ENCODE measurements around the gene PYGL. TPM values are rescaled to one million over a fixed set of nuclear protein-coding genes. Genes with fewer than 3 reads are reported as not detected.

Gene PYGL
- total RNA-seq, 1 donor from 2014 or later: 63.0 TPM

DNA sequence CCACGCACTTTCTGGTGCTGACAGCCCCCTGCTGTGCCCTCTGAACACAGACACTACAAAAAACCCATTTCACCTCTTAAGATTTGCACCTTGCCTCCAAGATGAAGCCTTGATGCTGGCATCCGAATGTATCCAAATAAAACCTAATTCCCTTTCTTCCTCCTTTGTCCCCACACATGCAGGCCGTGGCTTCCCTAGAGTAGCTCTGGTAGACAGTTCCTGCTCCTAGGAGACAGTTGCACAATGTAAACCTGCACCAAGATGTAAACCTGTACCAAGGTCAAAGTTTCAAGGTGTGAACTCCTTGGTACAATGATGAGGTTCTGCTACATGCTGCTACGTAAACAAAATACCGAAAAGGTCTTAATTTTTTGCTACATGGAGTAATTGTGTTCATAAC is 73.1 kb downstream of the PYGL start:
- no peak overlapping the region for H3K4me3 Mint-ChIP-seq

DNA sequence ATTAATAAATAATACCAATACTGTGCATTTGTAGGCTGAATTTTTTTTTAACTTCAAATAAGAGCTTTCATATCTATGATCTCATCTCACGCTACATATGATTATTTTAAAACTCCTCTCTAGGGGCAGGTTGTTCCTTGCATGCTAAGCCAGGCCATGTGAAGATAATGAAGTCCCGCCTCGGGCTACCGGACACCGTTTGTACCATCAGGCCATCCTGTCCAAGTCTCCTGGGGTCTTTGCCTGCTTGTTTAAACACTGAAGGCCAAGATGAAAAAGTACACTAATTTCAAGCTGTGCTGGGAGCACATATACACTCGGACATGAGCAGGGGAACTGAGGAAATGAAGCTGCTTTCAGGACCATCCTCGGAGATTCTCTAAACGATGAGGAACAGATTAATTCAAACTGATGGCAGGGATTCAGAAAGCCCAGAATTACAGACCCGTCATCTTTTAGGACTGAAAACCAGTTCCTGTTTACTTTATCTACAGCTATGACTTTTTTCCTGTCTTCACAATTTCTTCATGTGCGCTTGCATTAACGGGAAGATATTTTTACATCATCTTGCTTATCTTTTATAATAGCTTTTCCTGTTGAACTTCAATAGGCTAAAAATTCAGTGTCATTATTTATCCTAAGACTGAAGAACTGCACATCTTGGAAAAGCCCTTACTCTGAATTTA is 78.7 kb downstream of the PYGL start:
- Histone ChIP-seq H3K27ac (no peak overlapping the region), H3K4me1 (peaks cover 4% of the 10 kb centered on the region), H4K20me1 (ENCODE audit: low read depth) (no peaks in the 10 kb centered on the region), H3K79me2 (ENCODE audit: low read depth) (no peaks in the 10 kb centered on the region), H3F3A (ENCODE audit: low read depth) (no peaks in the 10 kb centered on the region), H3K4me2 (no peak overlapping the region), H3K4me3 (no peak overlapping the region), H3K9me3 (ENCODE audit: low read depth) (no peaks in the 10 kb centered on the region), H3K9ac (no peak overlapping the region), H2AFZ (replicated peaks) (no peak overlapping the region), H3K36me3 (no peaks in the 10 kb centered on the region), H3K27me3 (peaks cover 7% of the 10 kb centered on the region)
- H3K4me3 Mint-ChIP-seq: no peak overlapping the region
- H3K27ac Mint-ChIP-seq: no peak overlapping the region
- H3K36me3 Mint-ChIP-seq: no peaks in the 10 kb centered on the region
- peaks cover 26% of the 10 kb centered on the region for H3K4me1 Mint-ChIP-seq
- peaks cover 2% of the 10 kb centered on the region for H3K9me3 Mint-ChIP-seq
- peaks cover 2% of the 10 kb centered on the region for H3K27me3 Mint-ChIP-seq (ENCODE audit: insufficient read depth, low read depth)
- TF ChIP-seq EZH2phosphoT487 (IDR thresholded peaks at IDR 0.05) (no peak), EZH2 (IDR thresholded peaks at IDR 0.05) (no peak)
- TF ChIP-seq, protein P1, sequence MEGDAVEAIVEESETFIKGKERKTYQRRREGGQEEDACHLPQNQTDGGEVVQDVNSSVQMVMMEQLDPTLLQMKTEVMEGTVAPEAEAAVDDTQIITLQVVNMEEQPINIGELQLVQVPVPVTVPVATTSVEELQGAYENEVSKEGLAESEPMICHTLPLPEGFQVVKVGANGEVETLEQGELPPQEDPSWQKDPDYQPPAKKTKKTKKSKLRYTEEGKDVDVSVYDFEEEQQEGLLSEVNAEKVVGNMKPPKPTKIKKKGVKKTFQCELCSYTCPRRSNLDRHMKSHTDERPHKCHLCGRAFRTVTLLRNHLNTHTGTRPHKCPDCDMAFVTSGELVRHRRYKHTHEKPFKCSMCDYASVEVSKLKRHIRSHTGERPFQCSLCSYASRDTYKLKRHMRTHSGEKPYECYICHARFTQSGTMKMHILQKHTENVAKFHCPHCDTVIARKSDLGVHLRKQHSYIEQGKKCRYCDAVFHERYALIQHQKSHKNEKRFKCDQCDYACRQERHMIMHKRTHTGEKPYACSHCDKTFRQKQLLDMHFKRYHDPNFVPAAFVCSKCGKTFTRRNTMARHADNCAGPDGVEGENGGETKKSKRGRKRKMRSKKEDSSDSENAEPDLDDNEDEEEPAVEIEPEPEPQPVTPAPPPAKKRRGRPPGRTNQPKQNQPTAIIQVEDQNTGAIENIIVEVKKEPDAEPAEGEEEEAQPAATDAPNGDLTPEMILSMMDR (IDR thresholded peaks at IDR 0.05): no peak
- DNase-seq (ENCODE audit: low spot score): no peak

More for the DNA sequence above, 73.1 kb downstream of the PYGL start:
- peaks cover 20% of the 10 kb centered on the region for H3K27me3 Mint-ChIP-seq (ENCODE audit: insufficient read depth, low read depth)
- Histone ChIP-seq H4K20me1 (ENCODE audit: low read depth) (peaks cover 7% of the 10 kb centered on the region), H3K4me3 (peak overlapping the region; percentile 45), H2AFZ (replicated peaks) (no peak overlapping the region), H3K4me1 (peaks cover 16% of the 10 kb centered on the region), H3K27me3 (peaks cover 49% of the 10 kb centered on the region), H3F3A (ENCODE audit: low read depth) (peaks cover 6% of the 10 kb centered on the region), H3K9ac (no peak overlapping the region), H3K9me3 (ENCODE audit: low read depth) (no peaks in the 10 kb centered on the region), H3K36me3 (no peaks in the 10 kb centered on the region), H3K27ac (no peak overlapping the region), H3K79me2 (ENCODE audit: low read depth) (no peaks in the 10 kb centered on the region), H3K4me2 (peak overlapping the region; percentile 70)
- peaks cover 2% of the 10 kb centered on the region for H3K9me3 Mint-ChIP-seq
- DNase-seq (ENCODE audit: low spot score): no peak
- no peak for TF ChIP-seq EZH2 (IDR thresholded peaks at IDR 0.05)
- no peaks in the 10 kb centered on the region for H3K36me3 Mint-ChIP-seq
- H3K27ac Mint-ChIP-seq: no peak overlapping the region
- peaks cover 23% of the 10 kb centered on the region for H3K4me1 Mint-ChIP-seq

DNA sequence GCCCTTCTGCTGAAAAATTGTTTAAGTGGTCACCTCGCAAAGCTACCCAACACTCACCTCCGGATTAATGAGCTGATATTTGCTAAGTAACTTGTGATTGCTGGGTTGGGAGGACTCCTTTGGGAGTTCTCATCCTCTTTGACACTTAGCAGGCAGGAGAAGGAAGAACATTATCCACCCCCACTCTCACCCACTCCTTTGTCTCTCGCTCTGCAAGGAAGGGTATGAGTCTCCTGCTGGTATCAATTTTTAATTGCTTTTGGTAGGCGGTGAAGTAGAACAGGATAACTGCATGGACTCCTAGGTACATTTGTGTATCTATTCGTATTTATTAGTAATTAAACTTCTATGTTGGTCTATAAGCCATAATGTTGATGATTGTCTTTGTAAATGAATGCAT is 79.3 kb downstream of the PYGL start:
- H3K27ac Mint-ChIP-seq: no peak overlapping the region
- H3K9ac ChIP-seq: no peak overlapping the region
- no peaks in the 10 kb centered on the region for H3K79me2 ChIP-seq (ENCODE audit: low read depth)
- no peaks in the 10 kb centered on the region for H3K36me3 Mint-ChIP-seq
- H3K9me3 ChIP-seq (ENCODE audit: low read depth): no peaks in the 10 kb centered on the region
- H3K4me3 ChIP-seq: no peak overlapping the region
- H3K4me2 ChIP-seq: no peak overlapping the region
- TF ChIP-seq, protein P1 (IDR thresholded peaks at IDR 0.05): no peak
- TF ChIP-seq EZH2 (IDR thresholded peaks at IDR 0.05): no peak
- TF ChIP-seq EZH2phosphoT487 (IDR thresholded peaks at IDR 0.05): no peak
- H3K4me1 ChIP-seq: peaks cover 9% of the 10 kb centered on the region
- peaks cover under 1% of the 10 kb centered on the region for H3K27me3 ChIP-seq
- no peak overlapping the region for H2AFZ ChIP-seq (replicated peaks)
- H4K20me1 ChIP-seq (ENCODE audit: low read depth): no peaks in the 10 kb centered on the region
- peaks cover 2% of the 10 kb centered on the region for H3K27me3 Mint-ChIP-seq (ENCODE audit: insufficient read depth, low read depth)
- H3K4me1 Mint-ChIP-seq: peaks cover 31% of the 10 kb centered on the region
- no peak for DNase-seq (ENCODE audit: low spot score)
- H3K9me3 Mint-ChIP-seq: peaks cover 2% of the 10 kb centered on the region
- H3K36me3 ChIP-seq: no peaks in the 10 kb centered on the region
- no peak overlapping the region for H3K4me3 Mint-ChIP-seq
- H3F3A ChIP-seq (ENCODE audit: low read depth): no peaks in the 10 kb centered on the region
- no peak overlapping the region for H3K27ac ChIP-seq

DNA sequence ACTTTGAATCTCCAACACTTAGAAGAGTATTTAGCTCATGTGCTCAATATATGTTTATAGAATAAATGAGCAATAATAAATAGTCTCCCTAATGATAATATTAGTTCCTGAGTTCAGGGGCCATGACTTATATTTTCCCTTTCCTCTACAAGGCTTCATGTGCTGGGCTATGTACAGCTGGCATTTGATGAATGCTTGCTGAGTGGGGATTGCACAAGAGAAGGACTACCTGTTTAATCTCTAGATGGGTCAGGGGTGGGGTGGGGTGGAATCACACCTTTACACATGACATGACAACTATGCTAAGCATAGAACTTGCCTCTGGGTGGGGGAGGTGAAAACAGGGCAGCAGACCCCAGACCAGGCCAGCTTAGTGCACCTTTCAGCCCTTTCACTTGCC is 80.0 kb downstream of the PYGL start:
- H3K27me3 ChIP-seq: no peaks in the 10 kb centered on the region
- H3K4me1 ChIP-seq: peaks cover 15% of the 10 kb centered on the region
- DNase-seq (ENCODE audit: low spot score): no peak
- no peaks in the 10 kb centered on the region for H3K79me2 ChIP-seq (ENCODE audit: low read depth)
- no peaks in the 10 kb centered on the region for H3K36me3 ChIP-seq
- Mint-ChIP-seq H3K36me3 (no peaks in the 10 kb centered on the region), H3K4me3 (no peak overlapping the region), H3K27me3 (ENCODE audit: insufficient read depth, low read depth) (peaks cover 3% of the 10 kb centered on the region), H3K4me1 (peaks cover 35% of the 10 kb centered on the region), H3K9me3 (peaks cover 2% of the 10 kb centered on the region), H3K27ac (no peak overlapping the region)
- no peaks in the 10 kb centered on the region for H3K9me3 ChIP-seq (ENCODE audit: low read depth)
- no peak overlapping the region for H3K4me2 ChIP-seq
- H2AFZ ChIP-seq (replicated peaks): no peak overlapping the region
- no peak overlapping the region for H3K9ac ChIP-seq
- H3F3A ChIP-seq (ENCODE audit: low read depth): no peaks in the 10 kb centered on the region
- TF ChIP-seq, protein P1 (IDR thresholded peaks at IDR 0.05): no peak
- TF ChIP-seq EZH2 (IDR thresholded peaks at IDR 0.05) (no peak), EZH2phosphoT487 (IDR thresholded peaks at IDR 0.05) (no peak)
- no peak overlapping the region for H3K4me3 ChIP-seq
- H4K20me1 ChIP-seq (ENCODE audit: low read depth): no peaks in the 10 kb centered on the region
- H3K27ac ChIP-seq: no peak overlapping the region

Data from neural progenitor cell (in vitro differentiated cells).